ENCODE results near the gene DGKH.

The DGKH gene

DNA sequence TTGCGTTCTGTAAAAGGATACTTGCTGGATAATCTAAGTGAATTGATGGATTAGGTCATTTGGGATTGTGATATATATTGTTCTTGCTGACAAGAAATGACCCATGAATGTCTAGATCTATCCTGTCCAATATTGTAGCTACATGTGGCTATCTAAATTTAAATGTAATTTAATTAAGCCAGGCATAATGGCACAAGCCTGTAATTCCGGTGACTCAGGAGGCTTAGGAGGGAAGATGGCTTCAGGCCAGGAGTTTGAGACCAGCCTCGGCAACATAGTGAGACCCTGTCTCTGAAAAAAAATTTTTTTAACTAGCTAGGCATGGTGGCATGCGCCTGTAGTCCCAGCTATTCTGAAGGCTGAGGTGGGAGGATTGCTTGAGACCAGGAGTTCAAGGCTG lies 184.2 kb downstream of the DGKH start:
- TF ChIP-seq, protein P1, sequence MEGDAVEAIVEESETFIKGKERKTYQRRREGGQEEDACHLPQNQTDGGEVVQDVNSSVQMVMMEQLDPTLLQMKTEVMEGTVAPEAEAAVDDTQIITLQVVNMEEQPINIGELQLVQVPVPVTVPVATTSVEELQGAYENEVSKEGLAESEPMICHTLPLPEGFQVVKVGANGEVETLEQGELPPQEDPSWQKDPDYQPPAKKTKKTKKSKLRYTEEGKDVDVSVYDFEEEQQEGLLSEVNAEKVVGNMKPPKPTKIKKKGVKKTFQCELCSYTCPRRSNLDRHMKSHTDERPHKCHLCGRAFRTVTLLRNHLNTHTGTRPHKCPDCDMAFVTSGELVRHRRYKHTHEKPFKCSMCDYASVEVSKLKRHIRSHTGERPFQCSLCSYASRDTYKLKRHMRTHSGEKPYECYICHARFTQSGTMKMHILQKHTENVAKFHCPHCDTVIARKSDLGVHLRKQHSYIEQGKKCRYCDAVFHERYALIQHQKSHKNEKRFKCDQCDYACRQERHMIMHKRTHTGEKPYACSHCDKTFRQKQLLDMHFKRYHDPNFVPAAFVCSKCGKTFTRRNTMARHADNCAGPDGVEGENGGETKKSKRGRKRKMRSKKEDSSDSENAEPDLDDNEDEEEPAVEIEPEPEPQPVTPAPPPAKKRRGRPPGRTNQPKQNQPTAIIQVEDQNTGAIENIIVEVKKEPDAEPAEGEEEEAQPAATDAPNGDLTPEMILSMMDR (IDR thresholded peaks at IDR 0.05; ENCODE audit: extremely low read depth, missing control alignments) = no peak
- no peak for DNase-seq (ENCODE audit: low spot score)

DNA sequence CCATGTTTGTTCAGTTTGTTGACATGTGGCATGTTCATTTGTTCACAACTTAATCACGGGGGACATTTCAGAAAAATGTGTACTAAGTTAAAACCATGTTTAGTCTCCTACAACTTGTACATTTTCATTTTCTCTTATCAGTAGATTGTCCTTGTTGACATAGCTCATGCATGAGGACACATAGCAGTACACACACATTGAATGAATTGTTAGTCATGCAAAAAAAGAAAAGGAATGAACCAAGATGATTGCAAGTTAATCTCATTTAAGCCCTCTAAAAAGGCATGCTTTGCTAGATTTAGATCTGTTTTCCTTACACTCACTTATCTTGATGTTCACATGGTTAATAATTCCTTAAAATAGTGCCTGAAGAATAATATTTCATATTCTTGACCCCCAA lies 185.3 kb downstream of the DGKH start:
- TF ChIP-seq, protein P1 (IDR thresholded peaks at IDR 0.05; ENCODE audit: extremely low read depth, missing control alignments) = no peak
- DNase-seq (ENCODE audit: low spot score) = no peak

DNA sequence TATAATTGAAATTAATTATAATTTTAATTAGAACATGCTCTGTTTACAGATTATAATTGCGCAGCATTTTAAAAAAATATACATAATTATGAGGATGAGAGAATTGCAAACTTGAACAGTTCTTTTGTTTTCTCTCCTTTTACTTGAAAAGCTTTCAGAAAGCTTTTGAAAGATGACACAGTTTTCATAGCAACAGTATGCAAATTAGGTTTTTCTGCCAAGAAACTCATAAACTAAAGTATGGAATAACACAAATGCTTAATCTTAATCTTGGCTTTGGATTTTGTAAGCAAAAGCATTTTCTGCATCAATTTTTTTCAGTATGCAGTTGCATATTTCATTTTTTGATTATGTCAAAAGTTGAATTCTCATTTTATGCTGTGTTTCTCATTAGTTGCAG lies 190.7 kb downstream of the DGKH start:
- no peak for DNase-seq (ENCODE audit: low spot score)
- TF ChIP-seq, protein P1 (IDR thresholded peaks at IDR 0.05; ENCODE audit: extremely low read depth, missing control alignments) = no peak

DNA sequence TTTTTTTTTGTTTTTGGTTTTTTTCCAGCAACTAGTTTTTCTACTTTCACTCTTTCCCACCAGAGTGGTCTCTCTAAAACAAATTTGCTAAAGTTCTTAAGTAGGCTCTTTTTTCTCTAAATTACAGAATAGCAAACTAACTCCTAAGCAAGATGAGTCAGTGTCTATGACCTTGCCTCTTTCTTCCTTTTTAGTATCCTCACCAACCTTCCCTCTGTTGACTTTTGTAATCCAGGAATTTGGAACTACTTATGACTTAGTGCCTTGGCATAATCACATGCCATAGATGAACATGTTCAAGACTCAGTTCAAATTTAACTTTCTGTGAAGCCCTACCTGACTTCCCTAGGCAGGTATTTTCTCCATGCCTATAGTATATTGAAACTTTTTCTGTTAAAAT lies 191.2 kb downstream of the DGKH start:
- no peak for DNase-seq (ENCODE audit: low spot score)
- TF ChIP-seq, protein P1 (IDR thresholded peaks at IDR 0.05; ENCODE audit: extremely low read depth, missing control alignments) = no peak

DNA sequence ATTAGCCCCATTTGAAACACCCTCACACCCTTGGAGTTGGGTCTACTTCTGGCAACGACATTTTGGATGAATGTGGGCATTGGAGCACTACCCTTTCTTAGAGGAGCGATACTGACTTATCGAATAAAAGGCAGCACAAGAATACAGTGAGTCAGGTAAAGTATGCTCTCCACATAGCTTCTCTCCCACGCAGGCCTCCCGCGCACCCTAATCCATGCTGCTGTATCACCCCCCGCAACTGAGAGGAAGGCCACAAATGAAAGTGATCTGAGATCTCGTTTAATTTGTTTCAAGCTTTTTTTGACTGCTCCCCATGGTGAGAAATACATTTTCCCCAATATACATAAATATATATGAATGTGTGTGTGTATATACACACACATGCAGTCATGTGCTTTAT lies 198.1 kb downstream of the DGKH start:
- DNase-seq (ENCODE audit: low spot score) = no peak
- TF ChIP-seq, protein P1 (IDR thresholded peaks at IDR 0.05; ENCODE audit: extremely low read depth, missing control alignments) = no peak

DNA sequence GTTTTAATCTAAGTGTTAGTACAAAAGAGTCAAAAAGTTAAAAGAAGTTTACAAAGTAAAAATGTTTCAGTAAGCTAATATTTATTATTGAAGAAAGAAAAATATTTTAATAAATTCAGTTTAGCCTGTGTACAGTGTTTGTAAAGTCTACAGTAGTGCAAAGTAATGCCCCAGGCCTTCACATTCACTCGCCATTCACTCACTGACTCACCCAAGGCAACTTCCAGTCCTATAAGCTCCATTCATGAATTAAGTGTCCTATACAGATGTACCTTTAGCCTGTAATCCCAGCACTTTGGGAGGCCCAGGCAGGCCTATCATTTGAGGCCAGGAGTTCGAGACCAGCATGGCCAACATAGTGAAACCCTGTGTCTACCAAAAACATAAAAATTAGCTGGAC lies 199.4 kb downstream of the DGKH start:
- no peak for DNase-seq (ENCODE audit: low spot score)
- TF ChIP-seq, protein P1 (IDR thresholded peaks at IDR 0.05; ENCODE audit: extremely low read depth, missing control alignments) = no peak

DNA sequence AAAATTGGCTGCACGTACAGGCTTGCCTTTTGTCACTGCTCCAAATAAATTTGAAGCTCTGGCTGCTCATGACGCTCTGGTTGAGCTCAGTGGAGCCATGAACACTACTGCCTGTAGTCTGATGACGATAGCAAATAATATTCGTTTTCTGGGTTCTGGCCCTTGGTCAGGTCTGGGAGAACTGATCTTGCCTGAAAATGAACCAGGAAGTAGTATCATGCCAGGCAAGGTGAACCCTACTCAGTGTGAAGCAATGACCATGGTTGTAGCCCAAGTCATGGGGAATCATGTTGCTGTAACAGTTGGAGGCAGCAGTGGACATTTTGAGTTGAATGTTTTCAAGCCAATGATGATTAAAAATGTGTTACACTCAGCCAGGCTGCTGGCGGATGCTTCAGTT lies 207.4 kb downstream of the DGKH start:
- TF ChIP-seq, protein P1 (IDR thresholded peaks at IDR 0.05; ENCODE audit: extremely low read depth, missing control alignments) = no peak
- no peak for DNase-seq (ENCODE audit: low spot score)
